Naive thymus-derived CD8-positive, alpha-beta T cell (primary cell): ENCODE results near the gene LZTFL1. TPM values are rescaled to one million over a fixed set of nuclear protein-coding genes. Genes with fewer than 3 reads are reported as not detected.
A peak's percentile ranks its signal among the peaks of the same experiment; 100 is the strongest.

Source experiments
- ATAC-seq, 2 donors: fragments of 150-1000 bp; cut with Tn5 transposase in 1 of 2; sonication (Bioruptor Pico), chemical (Tn5 transposase) in 1 of 2; 1 replicate in 1 of 2; 2 replicates in 1 of 2; pipeline ENCODE4 v1.10.0; 2021; ENCODE audit warnings: mild to moderate bottlenecking in 2 of 2, moderate library complexity in 2 of 2
- POLR2A ChIA-PET: fragments of 350-600 bp; sonication (Branson Sonifier 250); formaldehyde crosslinking; loops from one replicate; lab custom pipeline; 2021; ENCODE audit warnings: antibody characterized with exemption; lab: Charles Lee
- DNase-seq, 10 donors: peaks; one replicate each; pipeline versions ENCODE4 v3.0.0 to v3.0.0-alpha.2; 2020 to 2022
- H3K27ac Mint-ChIP-seq, 10 donors: one replicate each; pipeline ENCODE4 v1.8.0; 2020 to 2022; ENCODE audit warnings: mild to moderate bottlenecking in 10 of 10, mixed read lengths in 10 of 10, moderate library complexity in 4 of 10, inconsistent platforms in 1 of 10
- H3K27me3 Mint-ChIP-seq, 5 donors: one replicate each; pipeline ENCODE4 v1.8.0; 2021 to 2022; ENCODE audit warnings: mixed read lengths in 5 of 5
- H3K36me3 Mint-ChIP-seq, 3 donors: one replicate each; pipeline ENCODE4 v1.8.0; 2020 to 2022; ENCODE audit warnings: mixed read lengths in 3 of 3, mild to moderate bottlenecking in 2 of 3, inconsistent platforms in 1 of 3
- H3K4me1 Mint-ChIP-seq, 4 donors: one replicate each; pipeline ENCODE4 v1.8.0; 2021 to 2022; ENCODE audit warnings: mixed read lengths in 4 of 4
- H3K4me3 Mint-ChIP-seq, 10 donors: one replicate each; pipeline ENCODE4 v1.8.0; 2020 to 2022; ENCODE audit warnings: mild to moderate bottlenecking in 10 of 10, mixed read lengths in 10 of 10, moderate library complexity in 6 of 10, inconsistent platforms in 1 of 10
- H3K9me3 Mint-ChIP-seq, 9 donors: one replicate each; pipeline ENCODE4 v1.8.0; 2020 to 2022; ENCODE audit warnings: mixed read lengths in 9 of 9, mild to moderate bottlenecking in 3 of 9, inconsistent platforms in 1 of 9, moderate library complexity in 1 of 9
- polyA plus RNA-seq, 3 donors: library from polyadenylated mRNA; unstranded; fragments of 300-500 nt; fragmentation: Illumina TruSeq; gene quantifications; one replicate each; pipeline ENCODE4 v1.2.3, GENCODE V29; 2021
- total RNA-seq, 8 experiments: library from RNA in 2 of 8; stranded (reverse) in 2 of 8; gene quantifications; one replicate each; pipeline ENCODE4 v1.2.3 and lab custom pipeline; 2021 to 2026

The LZTFL1 gene
- total and polyA plus RNA-seq, 5 experiments from 2014 or later = 7.5 to 10.8 (median 9.6) TPM

GRCh38 chr3:45878124-45878523, 36.2 kb upstream of the LZTFL1 start:
- POLR2A ChIA-PET = interaction anchor here (0.8 to 1.0 kb wide), 2 partner anchors 9 to 30 kb away, joined by 3 to 5 read pairs; no protein-coding TSS in a partner anchor
- Mint-ChIP-seq H3K9me3 (peaks cover 0 to 12% (median 4%) of the 10 kb centered on the region in 9 donors), H3K27me3 (peaks cover 5 to 25% (median 10%) of the 10 kb centered on the region in 5 donors), H3K4me3 (no peak overlapping the region), H3K36me3 (peaks cover 0 to 8% (median 0%) of the 10 kb centered on the region in 3 donors), H3K27ac (no peak overlapping the region), H3K4me1 (peaks cover 12 to 29% (median 13%) of the 10 kb centered on the region in 4 donors)
- no peak for DNase-seq
- ATAC-seq = no peak

- no peak for ATAC-seq
- Mint-ChIP-seq H3K36me3 (peaks cover 0 to 8% (median 0%) of the 10 kb centered on the region in 3 donors), H3K9me3 (peaks cover 0 to 12% (median 4%) of the 10 kb centered on the region in 9 donors), H3K4me3 (no peak overlapping the region), H3K27me3 (peaks cover 10 to 38% (median 19%) of the 10 kb centered on the region in 5 donors), H3K27ac (no peak overlapping the region), H3K4me1 (peaks cover 23 to 34% (median 29%) of the 10 kb centered on the region in 4 donors)
- POLR2A ChIA-PET = no interaction called here
- no peak for DNase-seq
Measured at GRCh38 chr3:45874677-45875346, 32.9 kb upstream of the LZTFL1 start.

- Mint-ChIP-seq H3K4me1 (peaks cover 29 to 42% (median 41%) of the 10 kb centered on the region in 4 donors), H3K27me3 (peaks cover 10 to 29% (median 18%) of the 10 kb centered on the region in 5 donors), H3K36me3 (peaks cover 0 to 8% (median 0%) of the 10 kb centered on the region in 3 donors), H3K27ac (peak overlapping the region in 1 of 10 donors; percentile 12), H3K4me3 (no peak overlapping the region), H3K9me3 (peaks cover 0 to 12% (median 4%) of the 10 kb centered on the region in 9 donors)
- ATAC-seq (no peak), DNase-seq (no peak)
- POLR2A ChIA-PET = no interaction called here
Measured at GRCh38 chr3:45873638-45874037, 31.7 kb upstream of the LZTFL1 start.

- no peak for DNase-seq
- H3K36me3 Mint-ChIP-seq = peaks cover 0 to 8% (median 0%) of the 10 kb centered on the region in 3 donors
- POLR2A ChIA-PET = no interaction called here
- no peak overlapping the region for H3K4me3 Mint-ChIP-seq
- peaks cover 30 to 45% (median 42%) of the 10 kb centered on the region in 4 donors for H3K4me1 Mint-ChIP-seq
- no peak overlapping the region for H3K27ac Mint-ChIP-seq
- peaks cover 10 to 29% (median 16%) of the 10 kb centered on the region in 5 donors for H3K27me3 Mint-ChIP-seq
- no peak for ATAC-seq
- H3K9me3 Mint-ChIP-seq = peaks cover 0 to 12% (median 4%) of the 10 kb centered on the region in 9 donors
Measured at GRCh38 chr3:45873036-45873435, 31.1 kb upstream of the LZTFL1 start.

- DNase-seq (no peak), ATAC-seq (no peak)
- peaks cover 0 to 12% (median 4%) of the 10 kb centered on the region in 9 donors for H3K9me3 Mint-ChIP-seq
- H3K27me3 Mint-ChIP-seq = peaks cover 10 to 31% (median 17%) of the 10 kb centered on the region in 5 donors
- POLR2A ChIA-PET = interaction anchor here (0.5 to 1.8 kb wide), 2 partner anchors 11 to 55 kb away, joined by 4 read pairs; no protein-coding TSS in a partner anchor
- H3K4me3 Mint-ChIP-seq = no peak overlapping the region
- peaks cover 0 to 8% (median 0%) of the 10 kb centered on the region in 3 donors for H3K36me3 Mint-ChIP-seq
- H3K27ac Mint-ChIP-seq = peak overlapping the region in 1 of 10 donors; percentile 44
- H3K4me1 Mint-ChIP-seq = peaks cover 30 to 45% (median 42%) of the 10 kb centered on the region in 4 donors
Measured at GRCh38 chr3:45872569-45872968, 30.6 kb upstream of the LZTFL1 start.

- Mint-ChIP-seq H3K9me3 (peaks cover 0 to 12% (median 4%) of the 10 kb centered on the region in 9 donors), H3K36me3 (peaks cover 0 to 8% (median 2%) of the 10 kb centered on the region in 3 donors), H3K4me1 (peaks cover 32 to 45% (median 42%) of the 10 kb centered on the region in 4 donors), H3K4me3 (peak overlapping the region in 2 of 10 donors; percentile 5), H3K27ac (peak overlapping the region in 1 of 10 donors; percentile 74), H3K27me3 (peaks cover 12 to 39% (median 23%) of the 10 kb centered on the region in 5 donors)
- DNase-seq (no peak), ATAC-seq (no peak)
- POLR2A ChIA-PET = interaction anchor here (0.5 to 1.8 kb wide), 3 partner anchors 10 to 212 kb away, joined by 3 to 4 read pairs (median 4); no protein-coding TSS in a partner anchor
Measured at GRCh38 chr3:45871780-45872179, 29.9 kb upstream of the LZTFL1 start.

- Mint-ChIP-seq H3K27me3 (peaks cover 12 to 46% (median 26%) of the 10 kb centered on the region in 5 donors), H3K27ac (peak overlapping the region; percentile 22 to 89 (median 58)), H3K4me1 (peaks cover 35 to 52% (median 48%) of the 10 kb centered on the region in 4 donors), H3K4me3 (peak overlapping the region; percentile 0 to 72 (median 42)), H3K36me3 (peaks cover 0 to 8% (median 2%) of the 10 kb centered on the region in 3 donors), H3K9me3 (peaks cover 0 to 12% (median 4%) of the 10 kb centered on the region in 9 donors)
- DNase-seq (peak; percentile 50 to 92 (median 80)), ATAC-seq (peak; percentile 93 to 96)
- POLR2A ChIA-PET = no interaction called here
Measured at GRCh38 chr3:45870099-45870498, 28.2 kb upstream of the LZTFL1 start.

- DNase-seq = no peak
- Mint-ChIP-seq H3K4me1 (peaks cover 37 to 55% (median 52%) of the 10 kb centered on the region in 4 donors), H3K27ac (peak overlapping the region; percentile 22 to 89 (median 58)), H3K4me3 (peak overlapping the region; percentile 1 to 72 (median 48)), H3K9me3 (peaks cover 0 to 12% (median 4%) of the 10 kb centered on the region in 9 donors), H3K36me3 (peaks cover 0 to 8% (median 2%) of the 10 kb centered on the region in 3 donors), H3K27me3 (peaks cover 12 to 48% (median 27%) of the 10 kb centered on the region in 5 donors)
- POLR2A ChIA-PET = no interaction called here
- no peak for ATAC-seq
Measured at GRCh38 chr3:45869638-45870037, 27.7 kb upstream of the LZTFL1 start.

GRCh38 chr3:45868650-45869049, 26.7 kb upstream of the LZTFL1 start:
- Mint-ChIP-seq H3K4me1 (peaks cover 33 to 56% (median 52%) of the 10 kb centered on the region in 4 donors), H3K4me3 (peak overlapping the region in 2 of 10 donors; percentile 2 to 40), H3K27ac (peak overlapping the region in 2 of 10 donors; percentile 34 to 74), H3K36me3 (peaks cover 0 to 3% (median 2%) of the 10 kb centered on the region in 3 donors), H3K9me3 (peaks cover 0 to 5% (median 2%) of the 10 kb centered on the region in 9 donors), H3K27me3 (peaks cover 9 to 43% (median 25%) of the 10 kb centered on the region in 5 donors)
- POLR2A ChIA-PET = no interaction called here
- DNase-seq (no peak), ATAC-seq (no peak)

GRCh38 chr3:45868213-45868612, 26.3 kb upstream of the LZTFL1 start:
- peaks cover 2 to 5% (median 2%) of the 10 kb centered on the region in 3 donors for H3K36me3 Mint-ChIP-seq
- POLR2A ChIA-PET = no interaction called here
- peaks cover 0 to 5% (median under 1%) of the 10 kb centered on the region in 9 donors for H3K9me3 Mint-ChIP-seq
- H3K27ac Mint-ChIP-seq = no peak overlapping the region
- H3K4me3 Mint-ChIP-seq = no peak overlapping the region
- ATAC-seq (no peak), DNase-seq (no peak)
- H3K27me3 Mint-ChIP-seq = peaks cover 8 to 43% (median 27%) of the 10 kb centered on the region in 5 donors
- H3K4me1 Mint-ChIP-seq = peaks cover 32 to 56% (median 52%) of the 10 kb centered on the region in 4 donors

- Mint-ChIP-seq H3K4me3 (no peak overlapping the region), H3K36me3 (peaks cover 2 to 5% (median 2%) of the 10 kb centered on the region in 3 donors), H3K27me3 (peaks cover 10 to 56% (median 33%) of the 10 kb centered on the region in 5 donors), H3K4me1 (peaks cover 23 to 40% (median 33%) of the 10 kb centered on the region in 4 donors), H3K27ac (no peak overlapping the region), H3K9me3 (peaks cover 0 to 5% (median 2%) of the 10 kb centered on the region in 9 donors)
- DNase-seq = no peak
- POLR2A ChIA-PET = no interaction called here
- no peak for ATAC-seq
Measured at GRCh38 chr3:45865563-45865962, 23.6 kb upstream of the LZTFL1 start.

- DNase-seq (peak in 3 of 10 donors; percentile 31 to 54 (median 51)), ATAC-seq (peak; percentile 3 to 42)
- Mint-ChIP-seq H3K27ac (no peak overlapping the region), H3K4me3 (peak overlapping the region in 1 of 10 donors; percentile 40), H3K4me1 (peaks cover 19 to 34% (median 26%) of the 10 kb centered on the region in 4 donors), H3K27me3 (peaks cover 12 to 62% (median 33%) of the 10 kb centered on the region in 5 donors), H3K36me3 (peaks cover 2 to 5% (median 2%) of the 10 kb centered on the region in 3 donors), H3K9me3 (peaks cover 0 to 5% (median 2%) of the 10 kb centered on the region in 9 donors)
- POLR2A ChIA-PET = interaction anchor here (1.0 kb wide), 1 partner anchor 9 kb away, joined by 3 read pairs; no protein-coding TSS in a partner anchor
Measured at GRCh38 chr3:45864760-45865519, 23.0 kb upstream of the LZTFL1 start.
